Measurements from ENCODE around the gene SUDS3.

DNA sequence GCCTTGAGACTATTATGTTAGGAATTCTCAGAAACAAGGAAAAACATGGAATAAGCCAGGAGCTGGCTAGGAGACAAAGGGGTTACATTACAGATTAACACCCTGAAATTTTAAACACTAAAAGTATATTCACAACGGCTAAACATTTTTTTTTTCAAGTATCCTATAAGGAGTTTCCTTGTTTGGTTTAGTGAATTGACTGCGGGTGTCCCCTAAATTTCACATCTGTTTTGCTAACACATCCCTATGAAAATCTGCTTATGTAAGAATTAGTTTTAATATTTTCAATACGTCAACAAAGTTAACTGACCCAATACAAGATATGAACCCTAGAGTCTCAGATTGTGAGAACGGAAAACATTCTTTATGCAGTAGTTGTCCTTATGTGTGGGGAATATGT lies 22.6 kb upstream of the SUDS3 start:
- no peak for TF ChIP-seq CTCF (conservative IDR thresholded peaks at IDR 0.05 in 1 of 2, IDR thresholded peaks at IDR 0.05 in 1 of 2; ENCODE audit: low read depth in 1 of 2, low read length in 2 of 2)
- no peak for TF ChIP-seq EZH2 (IDR thresholded peaks at IDR 0.05; ENCODE audit: low read length, missing control alignments)

Data from fibroblast of lung (primary cell).